Stimulated activated CD8-positive, alpha-beta memory T cell treated with anti-CD3 and anti-CD28 coated beads, Interleukin-15, amount 100 ng/mL, for 4 hours (primary cell): ENCODE results near the gene HECW1.

Experiments
- DNase-seq, 2 donors: peaks; one replicate each; pipeline ENCODE4 v3.0.0-alpha.2; 2020; ENCODE audit warnings: low read depth in 2 of 2

HECW1 gene

DNA sequence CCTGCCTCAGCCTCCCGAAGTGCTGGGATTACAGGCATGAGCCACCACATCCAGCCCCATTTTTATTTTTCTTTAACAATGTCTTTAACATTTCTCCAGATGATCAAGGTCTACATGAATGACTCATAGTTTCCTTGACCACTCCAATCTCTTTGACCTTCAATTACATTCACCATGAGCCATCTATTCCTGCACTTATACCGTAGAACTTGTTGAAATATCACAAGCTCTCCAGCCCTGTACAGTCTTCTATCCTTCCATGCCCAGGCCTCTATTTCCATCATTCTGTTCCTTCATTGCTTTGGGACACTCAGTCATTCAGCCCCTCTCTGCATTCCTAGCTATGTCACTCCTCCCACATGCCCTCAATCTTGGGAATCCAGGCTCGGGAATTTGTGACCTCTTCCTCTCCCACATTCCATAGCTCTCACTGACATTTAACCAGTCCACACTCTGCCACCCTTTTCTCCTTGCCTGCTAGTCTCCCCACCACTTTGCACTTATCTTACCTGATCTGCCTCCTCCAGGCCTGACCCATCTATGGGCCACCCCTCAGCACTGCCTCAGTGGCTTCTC is 318.7 kb downstream of the HECW1 start:
- DNase-seq = no peak

DNA sequence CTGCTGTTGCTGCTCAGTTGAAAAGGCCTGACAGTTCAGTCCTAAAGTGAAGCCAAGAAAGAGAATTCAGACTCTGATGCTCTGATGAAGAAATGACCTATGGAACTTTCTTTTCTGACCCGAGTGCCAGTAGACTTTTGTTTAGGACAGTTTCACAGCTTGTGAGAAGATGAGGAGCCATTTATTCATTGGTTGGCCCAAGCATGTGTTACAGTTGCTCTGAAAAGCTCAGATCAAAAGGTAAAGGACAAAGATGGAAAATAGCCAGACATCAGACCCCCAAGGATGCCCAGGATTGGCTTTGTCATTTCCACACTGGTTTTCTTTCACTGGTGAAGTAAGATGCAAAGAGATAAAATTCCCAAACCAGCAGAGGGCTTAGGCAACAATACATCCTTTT is 321.2 kb downstream of the HECW1 start:
- no peak for DNase-seq

GRCh38 chr7:43437001-43437400 is 324.6 kb downstream of the HECW1 start:
- no peak for DNase-seq

DNA sequence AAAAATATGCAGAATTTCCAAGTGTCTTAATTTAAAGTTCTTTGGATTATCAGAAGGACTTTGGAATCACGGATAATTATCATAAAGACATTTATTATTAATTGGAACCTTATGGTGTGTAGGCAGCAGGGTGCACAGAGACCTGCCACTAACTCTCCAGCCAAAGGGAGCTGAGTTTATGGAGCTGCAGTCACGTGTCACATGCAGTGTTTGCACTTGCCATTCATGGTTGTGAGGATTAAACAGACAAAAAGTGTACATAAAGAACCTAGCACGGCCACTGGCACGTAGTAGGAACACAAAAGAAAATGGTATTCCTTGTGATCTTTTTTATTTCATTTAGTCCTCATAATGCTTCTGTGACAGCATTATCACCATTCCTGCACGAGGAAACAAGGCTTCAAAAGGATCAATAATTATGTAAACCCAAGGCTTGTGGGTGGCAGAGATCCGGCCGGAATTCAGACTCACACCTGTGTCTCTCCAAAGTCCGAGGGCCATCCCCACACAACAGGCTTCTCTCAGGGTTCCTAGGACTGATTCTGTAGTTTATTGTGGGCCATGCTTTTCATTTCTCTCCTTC is 326.5 kb downstream of the HECW1 start:
- no peak for DNase-seq

DNA sequence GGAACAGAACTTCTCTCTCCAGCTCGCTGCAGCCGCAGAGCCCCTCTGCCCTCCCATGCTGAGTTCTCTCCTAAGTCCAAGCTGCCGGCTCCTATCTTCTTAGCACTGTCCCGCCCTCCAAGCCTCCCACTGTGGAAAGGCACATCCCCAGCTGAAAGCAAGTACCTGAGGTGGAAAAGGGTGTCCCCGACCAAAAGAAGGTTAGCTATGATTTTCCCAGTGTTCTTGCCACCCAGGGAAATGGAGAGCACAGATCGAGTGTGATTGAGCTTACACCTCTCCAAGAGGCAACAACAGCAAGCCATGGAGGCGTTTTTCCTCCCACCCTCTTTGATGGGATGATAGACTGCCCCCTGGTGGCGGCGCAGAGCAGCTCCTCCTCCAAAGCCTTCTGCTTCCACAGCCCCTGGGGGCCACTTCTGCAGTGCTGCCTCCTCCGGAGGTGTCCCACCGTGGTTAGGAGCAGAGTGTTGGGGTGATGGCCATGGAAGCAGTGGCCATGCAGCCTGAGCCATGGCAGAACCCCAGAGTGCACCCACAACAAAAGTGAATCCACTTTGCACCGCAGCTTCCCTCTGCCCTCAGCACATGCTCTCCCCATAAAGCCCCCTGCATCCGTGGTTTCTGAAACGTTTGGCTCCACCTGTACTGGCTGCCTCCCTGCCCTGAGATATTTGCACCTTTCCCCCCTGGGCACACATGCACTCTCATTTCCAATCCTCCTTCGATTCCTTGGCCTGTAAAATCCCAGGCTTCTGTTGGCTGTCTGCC is 327.4 kb downstream of the HECW1 start:
- peak; percentile 2 to 10 for DNase-seq

DNA sequence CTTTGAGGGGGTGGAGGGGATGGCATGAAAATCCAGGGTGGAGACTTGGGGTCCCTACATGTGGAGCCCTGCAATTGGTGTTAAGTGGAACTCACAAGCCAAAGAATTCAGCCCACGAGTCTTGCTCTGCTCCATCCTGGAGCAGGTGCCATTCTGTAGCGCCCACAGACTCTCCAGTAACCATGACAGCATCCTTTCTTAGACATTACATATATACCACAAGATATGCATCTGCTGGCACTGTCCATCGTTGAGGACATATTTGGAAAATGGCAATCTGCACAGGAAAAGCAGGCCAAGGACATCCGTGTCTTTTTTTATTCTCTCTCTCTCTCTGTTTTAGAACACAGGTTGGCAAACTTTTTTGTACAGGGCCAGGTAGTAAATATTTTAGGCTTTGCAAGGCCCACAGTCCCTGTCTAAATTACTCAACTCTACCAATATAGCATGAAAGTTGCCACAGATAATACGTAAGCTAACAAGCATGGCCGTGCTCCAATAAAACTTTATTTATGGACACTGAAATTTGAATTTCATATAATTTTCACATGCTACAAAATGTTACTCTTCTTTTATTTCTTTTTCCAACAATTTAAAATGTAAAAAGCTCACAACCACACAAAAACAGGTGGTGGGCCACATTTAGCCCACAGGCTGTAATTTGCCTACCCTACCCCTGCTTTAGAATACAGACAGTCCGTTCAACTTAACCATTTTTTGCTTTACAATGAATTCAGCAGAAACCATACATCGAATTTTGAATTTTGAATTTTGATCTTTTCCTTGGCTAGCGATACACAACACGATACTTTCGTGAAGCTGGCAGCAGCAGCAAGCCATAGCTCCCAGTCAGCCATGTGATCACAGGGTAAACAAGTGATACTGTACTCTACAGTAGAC is 329.0 kb downstream of the HECW1 start:
- no peak for DNase-seq

DNA sequence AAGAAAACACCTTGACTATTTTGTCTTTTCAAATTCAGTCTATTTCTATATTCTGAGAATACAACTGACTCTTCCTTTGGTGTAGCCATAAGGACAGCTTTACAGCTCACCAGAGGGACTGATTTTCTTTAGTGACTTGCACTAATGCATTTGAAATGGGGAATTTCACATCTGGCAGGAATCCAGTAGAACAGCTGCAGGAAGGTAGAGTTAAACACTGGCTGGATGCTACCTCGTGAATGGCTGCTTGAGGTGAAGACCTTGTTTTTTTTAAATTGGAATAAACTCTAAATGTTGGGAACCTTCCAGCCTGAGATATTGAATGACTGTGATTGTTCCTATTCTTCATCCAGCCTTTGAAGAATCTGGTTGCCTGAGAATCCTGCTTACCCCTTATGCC is 330.9 kb downstream of the HECW1 start:
- DNase-seq = no peak

DNA sequence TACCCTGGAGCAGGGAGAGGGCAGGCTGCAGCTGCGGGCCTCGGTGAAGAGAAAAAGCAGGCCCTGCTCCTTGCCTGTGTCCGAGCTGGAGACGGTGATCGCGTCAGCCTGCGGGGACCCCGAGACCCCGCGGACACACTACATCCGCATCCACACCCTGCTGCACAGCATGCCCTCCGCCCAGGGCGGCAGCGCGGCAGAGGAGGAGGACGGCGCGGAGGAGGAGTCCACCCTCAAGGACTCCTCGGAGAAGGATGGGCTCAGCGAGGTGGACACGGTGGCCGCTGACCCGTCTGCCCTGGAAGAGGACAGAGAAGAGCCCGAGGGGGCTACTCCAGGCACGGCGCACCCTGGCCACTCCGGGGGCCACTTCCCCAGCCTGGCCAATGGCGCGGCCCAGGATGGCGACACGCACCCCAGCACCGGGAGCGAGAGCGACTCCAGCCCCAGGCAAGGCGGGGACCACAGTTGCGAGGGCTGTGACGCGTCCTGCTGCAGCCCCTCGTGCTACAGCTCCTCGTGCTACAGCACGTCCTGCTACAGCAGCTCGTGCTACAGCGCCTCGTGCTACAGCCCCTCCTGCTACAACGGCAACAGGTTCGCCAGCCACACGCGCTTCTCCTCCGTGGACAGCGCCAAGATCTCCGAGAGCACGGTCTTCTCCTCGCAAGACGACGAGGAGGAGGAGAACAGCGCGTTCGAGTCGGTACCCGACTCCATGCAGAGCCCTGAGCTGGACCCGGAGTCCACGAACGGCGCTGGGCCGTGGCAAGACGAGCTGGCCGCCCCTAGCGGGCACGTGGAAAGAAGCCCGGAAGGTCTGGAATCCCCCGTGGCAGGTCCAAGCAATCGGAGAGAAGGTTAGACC is 332.5 kb downstream of the HECW1 start:
- no peak for DNase-seq

DNA sequence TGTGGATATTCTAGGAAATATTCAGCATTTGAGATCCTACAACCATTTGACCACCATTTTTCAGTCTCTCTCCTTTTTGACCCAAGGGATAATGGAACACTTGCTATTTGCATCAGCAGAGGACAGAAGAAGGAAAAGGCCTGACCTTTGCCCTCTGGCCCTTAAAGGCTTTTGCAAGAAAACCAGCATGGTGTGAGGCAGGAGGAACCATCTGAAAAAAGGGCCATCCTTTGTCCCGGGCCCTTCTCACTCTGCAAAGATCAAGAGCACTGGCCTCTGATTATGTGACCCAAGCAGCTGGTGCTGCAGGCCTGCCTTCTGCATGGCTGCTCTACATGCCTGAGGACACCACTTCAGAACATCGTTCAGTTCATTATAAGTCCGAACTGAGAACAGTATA is 337.1 kb downstream of the HECW1 start:
- no peak for DNase-seq

DNA sequence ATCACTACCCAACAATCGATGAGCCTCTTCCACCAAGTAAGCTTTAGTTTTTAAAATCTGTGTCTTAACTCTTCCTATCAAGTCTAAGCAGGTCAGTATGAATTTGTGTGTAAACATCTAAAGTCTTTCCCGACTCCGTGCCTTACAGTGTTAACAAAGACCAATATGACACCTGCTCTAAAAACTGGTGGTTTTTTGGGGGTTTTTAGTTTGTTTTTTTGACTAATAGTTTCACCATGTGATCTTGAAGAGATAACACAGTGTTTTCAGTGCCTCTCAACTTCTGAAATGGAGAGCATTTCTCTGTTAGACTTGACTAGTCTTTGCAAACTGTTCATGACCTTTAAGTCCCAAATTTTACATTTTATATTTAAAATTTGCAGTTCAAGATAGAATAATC is 338.4 kb downstream of the HECW1 start:
- no peak for DNase-seq

GRCh38 chr7:43454936-43455518 is 342.6 kb downstream of the HECW1 start:
- DNase-seq = no peak

GRCh38 chr7:43456200-43456599 is 343.8 kb downstream of the HECW1 start:
- no peak for DNase-seq

GRCh38 chr7:43458330-43459018 is 346.0 kb downstream of the HECW1 start:
- no peak for DNase-seq

DNA sequence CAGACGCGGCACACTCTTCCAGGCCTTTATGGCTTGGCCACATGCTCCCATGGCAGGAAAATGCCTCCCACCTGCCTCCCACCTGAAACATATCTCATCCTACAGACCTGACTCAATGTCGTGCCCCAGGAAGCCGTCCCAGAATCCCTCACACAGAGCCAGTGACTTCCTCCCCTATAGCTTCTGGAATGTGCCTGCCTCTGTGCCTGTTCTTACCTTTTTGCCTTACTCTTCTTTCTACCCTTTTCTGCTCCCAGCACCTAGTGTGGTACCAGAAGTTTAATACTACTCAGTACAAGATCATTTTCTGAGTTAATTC is 346.5 kb downstream of the HECW1 start:
- no peak for DNase-seq

- no peak for DNase-seq
Measured at GRCh38 chr7:43460733-43461348, 348.4 kb downstream of the HECW1 start.

DNA sequence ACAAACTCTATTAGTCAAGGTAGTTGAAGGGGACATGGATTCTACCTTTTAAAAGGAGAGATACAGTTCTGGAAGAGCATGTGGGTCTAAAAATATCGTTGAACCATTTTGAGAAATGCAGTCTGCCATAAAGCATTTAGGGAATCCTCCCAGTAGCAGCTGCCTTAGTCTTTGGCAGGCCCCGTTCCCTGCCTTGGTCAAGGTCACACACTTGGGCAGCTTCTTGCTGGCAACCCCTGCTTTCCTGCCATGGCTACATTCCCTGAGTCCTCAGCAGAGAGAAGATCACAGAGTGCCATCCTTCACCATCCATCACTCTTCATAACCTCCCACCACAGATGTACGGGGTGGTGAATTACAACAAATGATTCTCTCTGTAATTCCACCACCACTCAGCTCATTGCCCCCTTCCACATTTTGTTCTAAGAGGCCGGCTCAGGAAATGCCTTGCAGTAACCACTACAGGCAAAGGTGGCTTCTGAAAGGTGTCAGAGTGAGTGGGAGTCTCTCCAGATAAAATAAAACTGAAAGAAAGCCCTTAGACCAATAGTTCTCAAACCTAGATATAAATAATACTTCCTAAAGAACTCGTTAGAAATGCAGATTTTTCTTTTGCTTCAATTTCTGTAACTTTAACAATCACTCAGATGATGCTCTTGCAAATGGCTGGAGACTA is 349.0 kb downstream of the HECW1 start:
- no peak for DNase-seq

DNA sequence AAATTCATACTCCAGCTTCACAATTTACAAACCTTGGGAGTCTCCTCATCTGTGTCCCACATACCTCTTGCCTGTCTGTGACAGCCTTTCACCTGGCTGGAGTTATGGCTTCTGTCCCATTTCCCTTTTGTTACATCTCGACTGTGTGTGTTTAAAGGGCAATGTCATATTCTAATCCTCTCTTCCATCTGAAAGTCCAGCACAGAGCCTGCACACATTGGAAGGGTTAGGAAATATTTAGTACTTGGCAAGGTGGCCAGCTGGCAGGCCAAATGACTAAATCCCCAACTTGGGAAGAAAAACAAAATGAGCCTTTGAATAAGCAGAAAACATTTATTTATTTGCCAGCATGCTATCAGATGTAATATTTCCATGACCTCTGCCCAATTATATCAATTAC is 350.4 kb downstream of the HECW1 start:
- DNase-seq = no peak

DNA sequence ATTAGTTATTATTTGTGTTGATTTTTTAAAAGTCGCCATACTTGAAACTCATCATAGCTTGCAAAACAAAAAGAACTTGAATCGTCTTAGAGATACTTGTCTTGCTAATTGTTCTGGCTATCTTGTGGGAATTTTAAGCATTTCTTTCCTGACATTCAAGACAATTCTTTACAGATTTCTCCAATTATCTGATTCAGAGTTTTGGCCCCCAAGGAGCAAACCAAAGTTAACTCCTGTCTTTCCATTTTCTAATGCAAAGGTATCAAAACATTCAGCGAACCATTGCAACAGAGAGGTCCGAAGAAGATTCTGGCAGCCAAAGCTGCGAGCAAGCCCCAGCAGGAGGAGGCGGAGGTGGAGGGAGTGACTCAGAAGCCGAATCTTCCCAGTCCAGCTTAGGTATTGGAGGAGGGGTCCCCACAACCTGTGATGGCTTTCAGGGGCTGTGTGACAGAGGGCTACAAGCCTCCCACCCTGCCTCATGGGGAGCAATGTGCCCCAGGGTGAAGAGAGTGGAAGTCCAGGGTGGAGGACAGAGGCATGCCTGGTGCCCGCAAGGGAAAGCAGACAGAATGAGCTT is 351.0 kb downstream of the HECW1 start:
- DNase-seq = no peak
